ENCODE data around the gene RNF19B. TPM values are rescaled to one million over a fixed set of nuclear protein-coding genes. Genes with fewer than 3 reads are reported as not detected.

The RNF19B gene
- total RNA-seq, 1 experiment from 2014 or later = 22.5 TPM

- DNase-seq (ENCODE audit: low read depth, low spot score) (no peak), ATAC-seq (no peak)
- ChIA-PET RAD21 (ENCODE audit: low non-redundant PET in 1 of 2, low total read pairs in 2 of 2, uncharacterized antibody in 2 of 2, unreplicated experiment in 2 of 2) (no interaction called here), POLR2A (no interaction called here), CTCF (no interaction called here)
- H3K36me3 ChIP-seq (ENCODE audit: control insufficient read depth in 1 of 2, insufficient read depth in 2 of 2, low read length in 2 of 2) = peaks cover 5 to 21% of the 10 kb centered on the region in 2 experiments
- BruUV-seq (replicated peaks) = no TSS peak
- peaks cover 12 to 21% of the 10 kb centered on the region in 2 experiments for H3K4me1 ChIP-seq (ENCODE audit: control insufficient read depth in 1 of 2, insufficient read depth in 2 of 2, low read length in 2 of 2)
- H2AFZ ChIP-seq (ENCODE audit: low read depth, low read length, poor library complexity, severe bottlenecking) = no peak overlapping the region
- TF ChIP-seq CTCF (IDR thresholded peaks at IDR 0.05 in 2 of 3, conservative IDR thresholded peaks at IDR 0.05 in 1 of 3; ENCODE audit: borderline replicate concordance in 1 of 3, insufficient read depth in 1 of 3, low read depth in 2 of 3, low read length in 2 of 3) (no peak), ZNF274 (IDR thresholded peaks at IDR 0.05; ENCODE audit: low read depth, low read length) (no peak), ZFX (IDR thresholded peaks at IDR 0.05) (no peak), EZH2phosphoT487 (IDR thresholded peaks at IDR 0.05; ENCODE audit: borderline replicate concordance) (no peak), MAX (IDR thresholded peaks at IDR 0.05) (no peak), CEBPB (IDR thresholded peaks at IDR 0.05; ENCODE audit: low read depth) (no peak), POLR2A (IDR thresholded peaks at IDR 0.05; ENCODE audit: borderline replicate concordance, extremely low read depth, insufficient read depth, insufficient read length) (no peak), JUND (IDR thresholded peaks at IDR 0.05) (no peak)
- no peaks in the 10 kb centered on the region for H3K9me2 ChIP-seq (ENCODE audit: insufficient read depth)
- intact Hi-C loops (cut with micrococcal nuclease) = no loop called here
- no peaks in the 10 kb centered on the region for H3K9me3 ChIP-seq (ENCODE audit: control insufficient read depth in 1 of 2, insufficient read depth in 1 of 2, low read depth in 1 of 2, low read length in 2 of 2)
- H3K9ac ChIP-seq (ENCODE audit: low read length) = no peak overlapping the region
- H4K20me1 ChIP-seq (ENCODE audit: insufficient read depth) = no peaks in the 10 kb centered on the region
- H3K79me2 ChIP-seq (ENCODE audit: insufficient read depth, low read length) = peaks cover 17% of the 10 kb centered on the region; the same call in 1 of the 2 replicates
- no peak overlapping the region for H3K4me3 ChIP-seq (replicated peaks in 1 of 2; ENCODE audit: low read depth in 1 of 2, low read length in 2 of 2)
- H3K4me2 ChIP-seq (ENCODE audit: low read length) = no peak overlapping the region
- H3K27ac ChIP-seq (ENCODE audit: low read depth, low read length) = no peak overlapping the region
- no peaks in the 10 kb centered on the region for H3K27me3 ChIP-seq (ENCODE audit: insufficient read depth, low read length)
Observed at GRCh38 chr1:32946413-32946812, 18.2 kb downstream of the RNF19B start.

GRCh38 chr1:32944180-32944579, 20.4 kb downstream of the RNF19B start:
- no peak overlapping the region for H3K9ac ChIP-seq (ENCODE audit: low read length)
- ATAC-seq = no peak
- no peaks in the 10 kb centered on the region for H3K27me3 ChIP-seq (ENCODE audit: insufficient read depth, low read length)
- DNase-seq (ENCODE audit: low read depth, low spot score) = no peak
- no peaks in the 10 kb centered on the region for H4K20me1 ChIP-seq (ENCODE audit: insufficient read depth)
- H3K9me3 ChIP-seq (ENCODE audit: control insufficient read depth in 1 of 2, insufficient read depth in 1 of 2, low read depth in 1 of 2, low read length in 2 of 2) = no peaks in the 10 kb centered on the region
- H3K36me3 ChIP-seq (ENCODE audit: control insufficient read depth in 1 of 2, insufficient read depth in 2 of 2, low read length in 2 of 2) = peaks cover 5 to 21% of the 10 kb centered on the region in 2 experiments
- no TSS peak for BruUV-seq (replicated peaks)
- no peak overlapping the region for H3K27ac ChIP-seq (ENCODE audit: low read depth, low read length)
- no peaks in the 10 kb centered on the region for H3K9me2 ChIP-seq (ENCODE audit: insufficient read depth)
- no peak overlapping the region for H3K4me2 ChIP-seq (ENCODE audit: low read length)
- CTCF ChIA-PET = interaction anchor here (1.5 kb wide), 1 partner anchor 63 kb away, joined by 3 read pairs; no protein-coding TSS in a partner anchor
- H3K4me3 ChIP-seq (replicated peaks in 1 of 2; ENCODE audit: low read depth in 1 of 2, low read length in 2 of 2) = no peak overlapping the region
- intact Hi-C loops (cut with micrococcal nuclease) = no loop called here
- H2AFZ ChIP-seq (ENCODE audit: low read depth, low read length, poor library complexity, severe bottlenecking) = no peak overlapping the region
- peaks cover 4% of the 10 kb centered on the region; the same call in 1 of the 2 replicates for H3K79me2 ChIP-seq (ENCODE audit: insufficient read depth, low read length)
- H3K4me1 ChIP-seq (ENCODE audit: control insufficient read depth in 1 of 2, insufficient read depth in 2 of 2, low read length in 2 of 2) = peaks cover 7 to 10% of the 10 kb centered on the region in 2 experiments
- RAD21 ChIA-PET (ENCODE audit: low non-redundant PET in 1 of 2, low total read pairs in 2 of 2, uncharacterized antibody in 2 of 2, unreplicated experiment in 2 of 2) = interaction anchor here in 1 of 2 experiments (0.7 kb wide), 1 partner anchor 1977 kb away, joined by 3 read pairs; no protein-coding TSS in a partner anchor
- POLR2A ChIA-PET = interaction anchor here (2.2 kb wide), 1 partner anchor 20 kb away, joined by 5 read pairs; the partner anchor contains the start of gene RNF19B
- TF ChIP-seq YY1 (IDR thresholded peaks at IDR 0.05; ENCODE audit: extremely low read depth, insufficient replicate concordance, low read depth, low read length) (no peak), CBX3 (IDR thresholded peaks at IDR 0.05; ENCODE audit: low read depth) (no peak), CTCF (IDR thresholded peaks at IDR 0.05 in 2 of 3, conservative IDR thresholded peaks at IDR 0.05 in 1 of 3; ENCODE audit: borderline replicate concordance in 1 of 3, insufficient read depth in 1 of 3, low read depth in 2 of 3, low read length in 2 of 3) (no peak), POLR2A (IDR thresholded peaks at IDR 0.05; ENCODE audit: borderline replicate concordance, extremely low read depth, insufficient read depth, insufficient read length) (no peak), SP1 (IDR thresholded peaks at IDR 0.05; ENCODE audit: low read depth) (no peak), REST (IDR thresholded peaks at IDR 0.05; ENCODE audit: low read depth) (no peak)

Measured in HCT116 (cell line).